Measurements from ENCODE around the gene ATP11A.
A peak's percentile ranks its signal among the peaks of the same experiment; 100 is the strongest.

Gene ATP11A

GRCh38 chr13:112873851-112874750 lies 184.3 kb downstream of the ATP11A start:
- peak; percentile 69 for DNase-seq (ENCODE audit: low read depth)
- H3K4me3 ChIP-seq (ENCODE audit: low read depth, low read length): no peak overlapping the region
- TF ChIP-seq CTCF (conservative IDR thresholded peaks at IDR 0.05; ENCODE audit: low read depth, low read length): peak; percentile 95

GRCh38 chr13:112874751-112875300 lies 185.0 kb downstream of the ATP11A start:
- no peak for DNase-seq (ENCODE audit: low read depth)
- H3K4me3 ChIP-seq (ENCODE audit: low read depth, low read length): no peak overlapping the region
- no peak for TF ChIP-seq CTCF (conservative IDR thresholded peaks at IDR 0.05; ENCODE audit: low read depth, low read length)

GRCh38 chr13:112875627-112876026 lies 185.8 kb downstream of the ATP11A start:
- TF ChIP-seq CTCF (conservative IDR thresholded peaks at IDR 0.05; ENCODE audit: low read depth, low read length): no peak
- DNase-seq (ENCODE audit: low read depth): no peak
- no peak overlapping the region for H3K4me3 ChIP-seq (ENCODE audit: low read depth, low read length)

GRCh38 chr13:112876305-112877000 lies 186.6 kb downstream of the ATP11A start:
- DNase-seq (ENCODE audit: low read depth): no peak
- H3K4me3 ChIP-seq (ENCODE audit: low read depth, low read length): no peak overlapping the region
- TF ChIP-seq CTCF (conservative IDR thresholded peaks at IDR 0.05; ENCODE audit: low read depth, low read length): no peak

GRCh38 chr13:112877066-112877465 lies 187.2 kb downstream of the ATP11A start:
- no peak for TF ChIP-seq CTCF (conservative IDR thresholded peaks at IDR 0.05; ENCODE audit: low read depth, low read length)
- no peak overlapping the region for H3K4me3 ChIP-seq (ENCODE audit: low read depth, low read length)
- DNase-seq (ENCODE audit: low read depth): no peak

GRCh38 chr13:112877539-112877938 lies 187.7 kb downstream of the ATP11A start:
- no peak overlapping the region for H3K4me3 ChIP-seq (ENCODE audit: low read depth, low read length)
- no peak for TF ChIP-seq CTCF (conservative IDR thresholded peaks at IDR 0.05; ENCODE audit: low read depth, low read length)
- no peak for DNase-seq (ENCODE audit: low read depth)
